Measurements from ENCODE around the gene CRELD1. TPM values are rescaled to one million over a fixed set of nuclear protein-coding genes. Genes with fewer than 3 reads are reported as not detected.

Gene CRELD1
- total and polyA plus RNA-seq, 2 of the 13 experiments (the other 11 are each of a cell fraction or from before 2014, with no cell fraction given), result 27.1 to 61.9 TPM

DNA sequence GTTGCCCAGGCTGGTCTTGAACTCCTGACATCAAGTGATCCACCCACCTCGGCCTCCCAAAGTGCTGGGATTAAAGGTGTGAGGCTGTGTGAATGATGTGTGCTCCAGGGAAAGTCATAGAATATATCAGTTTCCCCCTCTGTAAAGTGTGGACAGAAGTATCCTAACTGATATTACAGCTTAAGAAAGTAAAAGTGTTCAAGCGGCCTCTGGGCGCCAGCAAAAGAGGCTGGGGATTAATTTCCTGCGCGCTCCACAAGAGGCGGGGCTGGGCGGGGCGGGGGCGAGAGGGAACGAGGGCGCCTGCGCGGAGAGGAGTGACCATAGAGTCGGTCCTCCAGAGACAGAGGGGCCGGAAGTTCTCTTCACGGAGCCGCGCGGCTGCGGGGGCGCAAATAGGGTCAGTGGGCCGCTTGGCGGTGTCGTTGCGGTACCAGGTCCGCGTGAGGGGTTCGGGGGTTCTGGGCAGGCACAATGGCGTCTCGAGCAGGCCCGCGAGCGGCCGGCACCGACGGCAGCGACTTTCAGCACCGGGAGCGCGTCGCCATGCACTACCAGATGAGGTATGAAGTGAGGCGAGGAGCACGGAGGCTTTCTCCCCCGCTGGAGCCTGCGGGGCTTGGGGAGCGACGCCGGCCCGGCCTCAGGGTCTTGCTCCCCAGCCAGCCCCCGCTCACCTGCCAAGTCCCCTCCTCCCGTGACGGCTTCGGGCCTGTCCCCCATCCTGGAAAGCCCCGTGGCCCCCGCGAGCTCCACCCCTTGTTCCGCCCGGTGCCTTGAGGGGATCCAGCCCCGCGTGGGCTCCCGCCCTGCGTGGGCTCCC is 43.2 kb upstream of the CRELD1 start, which contains the start of gene JAGN1 (continued):
- TF ChIP-seq PAWR (CRISPR knock-in tag; IDR thresholded peaks at IDR 0.05; ENCODE audit: borderline replicate concordance) (0 out of 2 replicates have a peak, but pooled peaks have one; percentile 69), ERF (CRISPR knock-in tag; IDR thresholded peaks at IDR 0.05) (peak; percentile 78), SP5 (CRISPR knock-in tag; IDR thresholded peaks at IDR 0.05; ENCODE audit: borderline replicate concordance, low read depth) (peak; percentile 15; the same call in 1 of the 2 replicates), ZNF547 (CRISPR knock-in tag; IDR thresholded peaks at IDR 0.05) (peak; percentile 84), SPEN (CRISPR knock-in tag; IDR thresholded peaks at IDR 0.05; ENCODE audit: low read depth) (peak; percentile 80), ZC3H13 (CRISPR knock-in tag; IDR thresholded peaks at IDR 0.05) (no peak), ZNF274 (CRISPR knock-in tag; IDR thresholded peaks at IDR 0.05) (peak; percentile 67; the same call in 1 of the 2 replicates), MTA3 (CRISPR knock-in tag; IDR thresholded peaks at IDR 0.05) (no peak), RXRA (CRISPR knock-in tag; IDR thresholded peaks at IDR 0.05) (peak; percentile 73; the same call in 1 of the 2 replicates), ZNF737 (CRISPR knock-in tag; IDR thresholded peaks at IDR 0.05; ENCODE audit: borderline replicate concordance) (no peak)
- TF ChIP-seq, protein P1, sequence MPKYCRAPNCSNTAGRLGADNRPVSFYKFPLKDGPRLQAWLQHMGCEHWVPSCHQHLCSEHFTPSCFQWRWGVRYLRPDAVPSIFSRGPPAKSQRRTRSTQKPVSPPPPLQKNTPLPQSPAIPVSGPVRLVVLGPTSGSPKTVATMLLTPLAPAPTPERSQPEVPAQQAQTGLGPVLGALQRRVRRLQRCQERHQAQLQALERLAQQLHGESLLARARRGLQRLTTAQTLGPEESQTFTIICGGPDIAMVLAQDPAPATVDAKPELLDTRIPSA (CRISPR knock-in tag; IDR thresholded peaks at IDR 0.05; ENCODE audit: borderline replicate concordance), result no peak
- TF ChIP-seq, protein P2, sequence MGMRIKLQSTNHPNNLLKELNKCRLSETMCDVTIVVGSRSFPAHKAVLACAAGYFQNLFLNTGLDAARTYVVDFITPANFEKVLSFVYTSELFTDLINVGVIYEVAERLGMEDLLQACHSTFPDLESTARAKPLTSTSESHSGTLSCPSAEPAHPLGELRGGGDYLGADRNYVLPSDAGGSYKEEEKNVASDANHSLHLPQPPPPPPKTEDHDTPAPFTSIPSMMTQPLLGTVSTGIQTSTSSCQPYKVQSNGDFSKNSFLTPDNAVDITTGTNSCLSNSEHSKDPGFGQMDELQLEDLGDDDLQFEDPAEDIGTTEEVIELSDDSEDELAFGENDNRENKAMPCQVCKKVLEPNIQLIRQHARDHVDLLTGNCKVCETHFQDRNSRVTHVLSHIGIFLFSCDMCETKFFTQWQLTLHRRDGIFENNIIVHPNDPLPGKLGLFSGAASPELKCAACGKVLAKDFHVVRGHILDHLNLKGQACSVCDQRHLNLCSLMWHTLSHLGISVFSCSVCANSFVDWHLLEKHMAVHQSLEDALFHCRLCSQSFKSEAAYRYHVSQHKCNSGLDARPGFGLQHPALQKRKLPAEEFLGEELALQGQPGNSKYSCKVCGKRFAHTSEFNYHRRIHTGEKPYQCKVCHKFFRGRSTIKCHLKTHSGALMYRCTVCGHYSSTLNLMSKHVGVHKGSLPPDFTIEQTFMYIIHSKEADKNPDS (CRISPR knock-in tag; IDR thresholded peaks at IDR 0.05), result peak; percentile 55; the same call in 1 of the 2 replicates
- TF ChIP-seq, protein P3, sequence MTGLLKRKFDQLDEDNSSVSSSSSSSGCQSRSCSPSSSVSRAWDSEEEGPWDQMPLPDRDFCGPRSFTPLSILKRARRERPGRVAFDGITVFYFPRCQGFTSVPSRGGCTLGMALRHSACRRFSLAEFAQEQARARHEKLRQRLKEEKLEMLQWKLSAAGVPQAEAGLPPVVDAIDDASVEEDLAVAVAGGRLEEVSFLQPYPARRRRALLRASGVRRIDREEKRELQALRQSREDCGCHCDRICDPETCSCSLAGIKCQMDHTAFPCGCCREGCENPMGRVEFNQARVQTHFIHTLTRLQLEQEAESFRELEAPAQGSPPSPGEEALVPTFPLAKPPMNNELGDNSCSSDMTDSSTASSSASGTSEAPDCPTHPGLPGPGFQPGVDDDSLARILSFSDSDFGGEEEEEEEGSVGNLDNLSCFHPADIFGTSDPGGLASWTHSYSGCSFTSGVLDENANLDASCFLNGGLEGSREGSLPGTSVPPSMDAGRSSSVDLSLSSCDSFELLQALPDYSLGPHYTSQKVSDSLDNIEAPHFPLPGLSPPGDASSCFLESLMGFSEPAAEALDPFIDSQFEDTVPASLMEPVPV (CRISPR knock-in tag; IDR thresholded peaks at IDR 0.05), result peak; percentile 60; the same call in 1 of the 2 replicates
- TF ChIP-seq, protein P4, sequence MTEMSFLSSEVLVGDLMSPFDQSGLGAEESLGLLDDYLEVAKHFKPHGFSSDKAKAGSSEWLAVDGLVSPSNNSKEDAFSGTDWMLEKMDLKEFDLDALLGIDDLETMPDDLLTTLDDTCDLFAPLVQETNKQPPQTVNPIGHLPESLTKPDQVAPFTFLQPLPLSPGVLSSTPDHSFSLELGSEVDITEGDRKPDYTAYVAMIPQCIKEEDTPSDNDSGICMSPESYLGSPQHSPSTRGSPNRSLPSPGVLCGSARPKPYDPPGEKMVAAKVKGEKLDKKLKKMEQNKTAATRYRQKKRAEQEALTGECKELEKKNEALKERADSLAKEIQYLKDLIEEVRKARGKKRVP (CRISPR knock-in tag; IDR thresholded peaks at IDR 0.05), result no peak
- TF ChIP-seq, protein P5, sequence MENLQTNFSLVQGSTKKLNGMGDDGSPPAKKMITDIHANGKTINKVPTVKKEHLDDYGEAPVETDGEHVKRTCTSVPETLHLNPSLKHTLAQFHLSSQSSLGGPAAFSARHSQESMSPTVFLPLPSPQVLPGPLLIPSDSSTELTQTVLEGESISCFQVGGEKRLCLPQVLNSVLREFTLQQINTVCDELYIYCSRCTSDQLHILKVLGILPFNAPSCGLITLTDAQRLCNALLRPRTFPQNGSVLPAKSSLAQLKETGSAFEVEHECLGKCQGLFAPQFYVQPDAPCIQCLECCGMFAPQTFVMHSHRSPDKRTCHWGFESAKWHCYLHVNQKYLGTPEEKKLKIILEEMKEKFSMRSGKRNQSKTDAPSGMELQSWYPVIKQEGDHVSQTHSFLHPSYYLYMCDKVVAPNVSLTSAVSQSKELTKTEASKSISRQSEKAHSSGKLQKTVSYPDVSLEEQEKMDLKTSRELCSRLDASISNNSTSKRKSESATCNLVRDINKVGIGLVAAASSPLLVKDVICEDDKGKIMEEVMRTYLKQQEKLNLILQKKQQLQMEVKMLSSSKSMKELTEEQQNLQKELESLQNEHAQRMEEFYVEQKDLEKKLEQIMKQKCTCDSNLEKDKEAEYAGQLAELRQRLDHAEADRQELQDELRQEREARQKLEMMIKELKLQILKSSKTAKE (CRISPR knock-in tag; IDR thresholded peaks at IDR 0.05; ENCODE audit: borderline replicate concordance), result no peak
- TF ChIP-seq, protein P6, sequence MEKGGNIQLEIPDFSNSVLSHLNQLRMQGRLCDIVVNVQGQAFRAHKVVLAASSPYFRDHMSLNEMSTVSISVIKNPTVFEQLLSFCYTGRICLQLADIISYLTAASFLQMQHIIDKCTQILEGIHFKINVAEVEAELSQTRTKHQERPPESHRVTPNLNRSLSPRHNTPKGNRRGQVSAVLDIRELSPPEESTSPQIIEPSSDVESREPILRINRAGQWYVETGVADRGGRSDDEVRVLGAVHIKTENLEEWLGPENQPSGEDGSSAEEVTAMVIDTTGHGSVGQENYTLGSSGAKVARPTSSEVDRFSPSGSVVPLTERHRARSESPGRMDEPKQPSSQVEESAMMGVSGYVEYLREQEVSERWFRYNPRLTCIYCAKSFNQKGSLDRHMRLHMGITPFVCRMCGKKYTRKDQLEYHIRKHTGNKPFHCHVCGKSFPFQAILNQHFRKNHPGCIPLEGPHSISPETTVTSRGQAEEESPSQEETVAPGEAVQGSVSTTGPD (CRISPR knock-in tag; IDR thresholded peaks at IDR 0.05), result peak; percentile 53; the same call in 1 of the 2 replicates
